ENCODE measurements around the gene MAOA. TPM values are rescaled to one million over a fixed set of nuclear protein-coding genes. Genes with fewer than 3 reads are reported as not detected.
"Not testable (repeated sequence)": the region's sequence is repeated elsewhere in the genome, so short reads cannot be mapped to it uniquely, and the experiment has no call there.

Gene MAOA
- 50.6 TPM for total RNA-seq
- polyA plus RNA-seq = 95.1 TPM

- Histone ChIP-seq H3K4me1 (ENCODE audit: insufficient read depth) (no peaks in the 10 kb centered on the region), H3K36me3 (ENCODE audit: insufficient read depth) (no peaks in the 10 kb centered on the region), H3K4me3 (ENCODE audit: low read depth, low read length) (peak within 1 kb of the TSS; percentile 80), H3K27ac (ENCODE audit: low read depth) (peak within 1 kb of the TSS; percentile 87)
- WGBS = 2% methylated on average over 29 of the region's 29 CpGs
- DNase-seq (ENCODE audit: extremely low spot score) = no peak
Measured at GRCh38 chrX:43656005-43656494, at the start of gene MAOA. MAOA (plus strand) TSS chrX:43656299; CDS start chrX:43656342, 43 bp downstream.

GRCh38 chrX:43612400-43612799 lies 43.7 kb upstream of the MAOA start:
- Histone ChIP-seq H3K4me3 (ENCODE audit: low read depth, low read length) (no peak overlapping the region), H3K27ac (ENCODE audit: low read depth) (no peak overlapping the region), H3K4me1 (ENCODE audit: insufficient read depth) (no peaks in the 10 kb centered on the region), H3K36me3 (ENCODE audit: insufficient read depth) (no peaks in the 10 kb centered on the region)
- DNase-seq (ENCODE audit: extremely low spot score) = no peak

- H3K4me1 ChIP-seq (ENCODE audit: insufficient read depth) = no peaks in the 10 kb centered on the region
- no peak overlapping the region for H3K4me3 ChIP-seq (ENCODE audit: low read depth, low read length)
- no peak overlapping the region for H3K27ac ChIP-seq (ENCODE audit: low read depth)
- no peak for DNase-seq (ENCODE audit: extremely low spot score)
- WGBS = 47% methylated on average over 5 of the region's 5 CpGs
- no peaks in the 10 kb centered on the region for H3K36me3 ChIP-seq (ENCODE audit: insufficient read depth)
Measured at GRCh38 chrX:43615660-43616059, 40.4 kb upstream of the MAOA start.

GRCh38 chrX:43618366-43619205 lies 37.5 kb upstream of the MAOA start:
- Histone ChIP-seq H3K4me1 (ENCODE audit: insufficient read depth) (no peaks in the 10 kb centered on the region), H3K36me3 (ENCODE audit: insufficient read depth) (no peaks in the 10 kb centered on the region), H3K27ac (ENCODE audit: low read depth) (no peak overlapping the region), H3K4me3 (ENCODE audit: low read depth, low read length) (no peak overlapping the region)
- no peak for DNase-seq (ENCODE audit: extremely low spot score)
- 82% methylated on average over 3 of the region's 3 CpGs for WGBS

GRCh38 chrX:43619861-43620260 lies 36.2 kb upstream of the MAOA start:
- H3K36me3 ChIP-seq (ENCODE audit: insufficient read depth); H3K4me1 ChIP-seq (ENCODE audit: insufficient read depth): not testable (repeated sequence)
- WGBS = 78% methylated on average over 2 of the region's 2 CpGs

GRCh38 chrX:43627147-43627546 lies 29.0 kb upstream of the MAOA start:
- Histone ChIP-seq H3K4me1 (ENCODE audit: insufficient read depth) (no peaks in the 10 kb centered on the region), H3K27ac (ENCODE audit: low read depth) (no peak overlapping the region), H3K4me3 (ENCODE audit: low read depth, low read length) (no peak overlapping the region), H3K36me3 (ENCODE audit: insufficient read depth) (no peaks in the 10 kb centered on the region)
- DNase-seq (ENCODE audit: extremely low spot score) = no peak

More at GRCh38 chrX:43619861-43620260, 36.2 kb upstream of the MAOA start:
- DNase-seq (ENCODE audit: extremely low spot score); H3K27ac ChIP-seq (ENCODE audit: low read depth); H3K4me3 ChIP-seq (ENCODE audit: low read depth, low read length): not testable (repeated sequence)

GRCh38 chrX:43627669-43628068 lies 28.4 kb upstream of the MAOA start:
- H3K27ac ChIP-seq (ENCODE audit: low read depth) = no peak overlapping the region
- no peaks in the 10 kb centered on the region for H3K36me3 ChIP-seq (ENCODE audit: insufficient read depth)
- no peak overlapping the region for H3K4me3 ChIP-seq (ENCODE audit: low read depth, low read length)
- 55% methylated on average over 1 of the region's 1 CpG for WGBS
- H3K4me1 ChIP-seq (ENCODE audit: insufficient read depth) = no peaks in the 10 kb centered on the region
- no peak for DNase-seq (ENCODE audit: extremely low spot score)

GRCh38 chrX:43629229-43629628 lies 26.9 kb upstream of the MAOA start:
- H3K4me1 ChIP-seq (ENCODE audit: insufficient read depth) = no peaks in the 10 kb centered on the region
- WGBS = 28% methylated on average over 1 of the region's 1 CpG
- DNase-seq (ENCODE audit: extremely low spot score) = no peak
- H3K27ac ChIP-seq (ENCODE audit: low read depth) = no peak overlapping the region
- H3K36me3 ChIP-seq (ENCODE audit: insufficient read depth) = no peaks in the 10 kb centered on the region
- no peak overlapping the region for H3K4me3 ChIP-seq (ENCODE audit: low read depth, low read length)

GRCh38 chrX:43631841-43632240 lies 24.3 kb upstream of the MAOA start:
- Histone ChIP-seq H3K4me3 (ENCODE audit: low read depth, low read length) (no peak overlapping the region), H3K4me1 (ENCODE audit: insufficient read depth) (no peaks in the 10 kb centered on the region), H3K36me3 (ENCODE audit: insufficient read depth) (no peaks in the 10 kb centered on the region), H3K27ac (ENCODE audit: low read depth) (no peak overlapping the region)
- no peak for DNase-seq (ENCODE audit: extremely low spot score)
- 70% methylated on average over 1 of the region's 1 CpG for WGBS

- H3K4me1 ChIP-seq (ENCODE audit: insufficient read depth) = no peaks in the 10 kb centered on the region
- H3K27ac ChIP-seq (ENCODE audit: low read depth) = no peak overlapping the region
- DNase-seq (ENCODE audit: extremely low spot score) = no peak
- no peaks in the 10 kb centered on the region for H3K36me3 ChIP-seq (ENCODE audit: insufficient read depth)
- WGBS = 30% methylated on average over 1 of the region's 1 CpG
- no peak overlapping the region for H3K4me3 ChIP-seq (ENCODE audit: low read depth, low read length)
Measured at GRCh38 chrX:43633081-43633480, 23.0 kb upstream of the MAOA start.

GRCh38 chrX:43633757-43634156 lies 22.3 kb upstream of the MAOA start:
- H3K27ac ChIP-seq (ENCODE audit: low read depth) = no peak overlapping the region
- H3K4me1 ChIP-seq (ENCODE audit: insufficient read depth) = no peaks in the 10 kb centered on the region
- DNase-seq (ENCODE audit: extremely low spot score) = no peak
- no peak overlapping the region for H3K4me3 ChIP-seq (ENCODE audit: low read depth, low read length)
- no peaks in the 10 kb centered on the region for H3K36me3 ChIP-seq (ENCODE audit: insufficient read depth)
- 91% methylated on average over 3 of the region's 3 CpGs for WGBS

GRCh38 chrX:43640482-43640881 lies 15.6 kb upstream of the MAOA start:
- 75% methylated on average over 5 of the region's 5 CpGs for WGBS
- Histone ChIP-seq H3K4me1 (ENCODE audit: insufficient read depth) (no peaks in the 10 kb centered on the region), H3K36me3 (ENCODE audit: insufficient read depth) (no peaks in the 10 kb centered on the region), H3K27ac (ENCODE audit: low read depth) (no peak overlapping the region), H3K4me3 (ENCODE audit: low read depth, low read length) (no peak overlapping the region)
- no peak for DNase-seq (ENCODE audit: extremely low spot score)

- DNase-seq (ENCODE audit: extremely low spot score) = no peak
- Histone ChIP-seq H3K36me3 (ENCODE audit: insufficient read depth) (no peaks in the 10 kb centered on the region), H3K4me3 (ENCODE audit: low read depth, low read length) (no peak overlapping the region), H3K27ac (ENCODE audit: low read depth) (no peak overlapping the region), H3K4me1 (ENCODE audit: insufficient read depth) (no peaks in the 10 kb centered on the region)
Measured at GRCh38 chrX:43641691-43642090, 14.4 kb upstream of the MAOA start.

- Histone ChIP-seq H3K4me3 (ENCODE audit: low read depth, low read length) (no peak overlapping the region), H3K36me3 (ENCODE audit: insufficient read depth) (no peaks in the 10 kb centered on the region), H3K27ac (ENCODE audit: low read depth) (no peak overlapping the region), H3K4me1 (ENCODE audit: insufficient read depth) (no peaks in the 10 kb centered on the region)
- no peak for DNase-seq (ENCODE audit: extremely low spot score)
- WGBS = 100% methylated on average over 1 of the region's 1 CpG
Measured at GRCh38 chrX:43643201-43643600, 12.9 kb upstream of the MAOA start.
